Activated CD4-positive, alpha-beta T cell treated with anti-CD3 and anti-CD28 coated beads, Interleukin-2, Interleukin-4, amounts not matched to agents 100 ng/mL and 50 ng/mL, durations not matched to agents 16 hours and 8 hours (primary cell): ENCODE results near the gene CFB.
A peak's percentile ranks its signal among the peaks of the same experiment; 100 is the strongest.
"Not testable (repeated sequence)": the region's sequence is repeated elsewhere in the genome, so short reads cannot be mapped to it uniquely, and the experiment has no call there.

Source experiments
- DNase-seq: peaks from one replicate; pipeline ENCODE4 v3.0.0-alpha.2; 2020; ENCODE audit warnings: low spot score

CFB gene

GRCh38 chr6:31971279-31971992 lies 25.5 kb downstream of the CFB start:
- DNase-seq = no peak

- peak; percentile 98 for DNase-seq
These were observed 26.3 kb downstream of the CFB start, which contains the start of gene DXO for GRCh38 chr6:31971993-31972708. Gene DXO, minus strand, starts transcription at chr6:31972138. Its CDS starts 463 bp downstream, at chr6:31971675.

- DNase-seq = peak; percentile 20
These were observed 26.9 kb downstream of the CFB start for GRCh38 chr6:31972709-31973350.

GRCh38 chr6:31976065-31976464 lies 30.2 kb downstream of the CFB start:
- DNase-seq = not testable (repeated sequence)

- DNase-seq = no peak
These were observed 32.0 kb downstream of the CFB start for GRCh38 chr6:31977816-31978431.

GRCh38 chr6:31978831-31979230 lies 32.9 kb downstream of the CFB start:
- no peak for DNase-seq

- no peak for DNase-seq
These were observed 33.5 kb downstream of the CFB start for GRCh38 chr6:31979238-31979898.

- not testable (repeated sequence) for DNase-seq
These were observed 34.4 kb downstream of the CFB start for GRCh38 chr6:31980195-31980876.

- not testable (repeated sequence) for DNase-seq
These were observed 35.1 kb downstream of the CFB start for GRCh38 chr6:31980998-31981397.

GRCh38 chr6:31981744-31982143 lies 35.8 kb downstream of the CFB start, which contains the start of gene C4A:
Gene C4A, plus strand, starts transcription at chr6:31982057. Its CDS starts 51 bp downstream, at chr6:31982108.
- DNase-seq = not testable (repeated sequence)

GRCh38 chr6:31989363-31989762 lies 43.5 kb downstream of the CFB start:
- not testable (repeated sequence) for DNase-seq

GRCh38 chr6:31994421-31994820 lies 48.5 kb downstream of the CFB start:
- not testable (repeated sequence) for DNase-seq

- not testable (repeated sequence) for DNase-seq
These were observed 50.5 kb downstream of the CFB start for GRCh38 chr6:31996385-31996784.
